Measurements from ENCODE around the gene HAND1. TPM values are rescaled to one million over a fixed set of nuclear protein-coding genes. Genes with fewer than 3 reads are reported as not detected.

Gene HAND1
- total and polyA plus RNA-seq, 9 of the 15 experiments (the other 6 are each of a cell fraction or from before 2014, with no cell fraction given), result not detected

GRCh38 chr5:154501566-154501965, 23.5 kb upstream of the HAND1 start:
- intact Hi-C loops (cut with micrococcal nuclease), result no loop called here
- Histone ChIP-seq H3K9me3 (replicated peaks; ENCODE audit: control insufficient read depth, insufficient read depth, low read depth, low read length) (no peaks in the 10 kb centered on the region), H4K20me1 (replicated peaks; ENCODE audit: control insufficient read depth, insufficient read depth, low read length) (peaks cover 5% of the 10 kb centered on the region; the same call in 1 of the 2 replicates), H2AFZ (ENCODE audit: low read depth, low read length) (no peak overlapping the region), H3K9me1 (ENCODE audit: control insufficient read depth, insufficient read depth, low read length) (no peaks in the 10 kb centered on the region), H3K9ac (ENCODE audit: insufficient read depth in 1 of 2, low read depth in 2 of 2, low read length in 2 of 2) (no peak overlapping the region), H3K27ac (ENCODE audit: extremely low read depth, low read depth, low read length) (no peak overlapping the region), H3K27me3 (ENCODE audit: control insufficient read depth in 2 of 2, insufficient read depth in 2 of 2, low read length in 2 of 2) (peaks cover 23 to 48% of the 10 kb centered on the region in 2 experiments), H3K79me2 (ENCODE audit: control insufficient read depth, insufficient read depth, low read length) (no peaks in the 10 kb centered on the region), H3K4me1 (replicated peaks in 1 of 2; ENCODE audit: control insufficient read depth in 2 of 2, insufficient read depth in 2 of 2, low read length in 2 of 2) (no peaks in the 10 kb centered on the region), H3K36me3 (ENCODE audit: control insufficient read depth, insufficient read depth, low read length) (no peaks in the 10 kb centered on the region), H3K4me2 (ENCODE audit: insufficient read depth, low read length) (no peak overlapping the region), H3K4me3 (no peak overlapping the region)
- in situ Hi-C loops (cut with MboI), result no loop called here
- CTCF ChIA-PET (ENCODE audit: low intra/inter-chr PET ratio), result no interaction called here
- DNase-seq (ENCODE audit: extremely low read depth in 1 of 4, low spot score in 3 of 4), result no peak
- no TSS peak for BruUV-seq (replicated peaks)
- POLR2A ChIA-PET, result interaction anchor here (0.6 to 1.6 kb wide), 4 partner anchors 8 to 51 kb away, joined by 3 to 4 read pairs (median 3); no protein-coding TSS in a partner anchor
- no peak for FAIRE-seq
- TF ChIP-seq ZC3H8 (IDR thresholded peaks at IDR 0.05) (no peak), ARID1B (IDR thresholded peaks at IDR 0.05) (no peak), PKNOX1 (IDR thresholded peaks at IDR 0.05) (no peak), ZNF324 (CRISPR knock-in tag; IDR thresholded peaks at IDR 0.05) (no peak), ZNF79 (CRISPR knock-in tag; IDR thresholded peaks at IDR 0.05; ENCODE audit: low read depth) (no peak), HMGXB4 (CRISPR knock-in tag; IDR thresholded peaks at IDR 0.05) (no peak), FOXJ3 (CRISPR knock-in tag; IDR thresholded peaks at IDR 0.05) (no peak), IFI16 (CRISPR knock-in tag; IDR thresholded peaks at IDR 0.05) (no peak), NR4A1 (CRISPR knock-in tag; IDR thresholded peaks at IDR 0.05) (no peak), NR4A1 (tag; IDR thresholded peaks at IDR 0.05) (no peak), ZNF318 (IDR thresholded peaks at IDR 0.05; ENCODE audit: borderline replicate concordance in 1 of 2, low read depth in 1 of 2) (no peak)
- ATAC-seq, result no peak
- WGBS (ENCODE audit: insufficient coverage, low coverage, missing lambda C conversion rate), result 0% methylated on average over 2 of the region's 2 CpGs
